CD4-positive, CD25-positive, alpha-beta regulatory T cell (primary cell): ENCODE measurements around the gene CHN2. TPM values are rescaled to one million over a fixed set of nuclear protein-coding genes. Genes with fewer than 3 reads are reported as not detected.

ENCODE experiments used
- ATAC-seq, 2 donors: fragments of 150-1000 bp; cut with Tn5 transposase; one replicate each; pipeline ENCODE4 v1.10.0; 2021; ENCODE audit warnings: low read depth in 2 of 2, moderate number of reproducible peaks in 2 of 2, moderate library complexity in 1 of 2
- DNase-seq, 3 donors: peaks; one replicate each; pipeline versions ENCODE4 v3.0.0 to v3.0.0-alpha.2; 2012 to 2022; ENCODE audit warnings: mixed read lengths in 1 of 3
- H3K27ac ChIP-seq: one replicate; pipeline ENCODE4 v1.7.0; 2013; ENCODE audit warnings: mild to moderate bottlenecking, low read length; ENCODE audit not compliant: insufficient read depth, poor library complexity, severe bottlenecking
- H3K27me3 ChIP-seq: one replicate; pipeline ENCODE4 v1.7.0; 2013; ENCODE audit warnings: low read length; ENCODE audit not compliant: control insufficient read depth, insufficient read depth
- H3K36me3 ChIP-seq: one replicate; pipeline ENCODE4 v1.7.0; 2013; ENCODE audit warnings: mild to moderate bottlenecking, low read length, moderate library complexity; ENCODE audit not compliant: control insufficient read depth, insufficient read depth
- H3K4me1 ChIP-seq: 2 replicates; pipeline ENCODE4 v1.7.0; 2013; ENCODE audit warnings: mild to moderate bottlenecking, low read length; ENCODE audit not compliant: insufficient read depth, control insufficient read depth, poor library complexity, severe bottlenecking
- H3K4me3 ChIP-seq: one replicate; pipeline ENCODE4 v1.7.0; 2013; ENCODE audit warnings: low read depth, mild to moderate bottlenecking, low read length, moderate library complexity
- H3K9me3 ChIP-seq, 2 experiments: 1 replicate in 1 of 2; 2 replicates in 1 of 2; pipeline ENCODE4 v1.7.0; 2013; ENCODE audit warnings: low read length in 2 of 2, mild to moderate bottlenecking in 1 of 2, moderate library complexity in 1 of 2; ENCODE audit not compliant: control insufficient read depth in 2 of 2
- H3K27ac Mint-ChIP-seq, 3 donors: one replicate each; pipeline ENCODE4 v1.8.0; 2020 to 2022; ENCODE audit warnings: mild to moderate bottlenecking in 3 of 3, mixed read lengths in 3 of 3, moderate library complexity in 2 of 3
- H3K27me3 Mint-ChIP-seq: one replicate; pipeline ENCODE4 v1.8.0; 2022; ENCODE audit warnings: mild to moderate bottlenecking, mixed read lengths
- H3K36me3 Mint-ChIP-seq: one replicate; pipeline ENCODE4 v1.8.0; 2020; ENCODE audit warnings: mixed read lengths
- H3K4me1 Mint-ChIP-seq, 4 donors: one replicate each; pipeline ENCODE4 v1.8.0; 2020 to 2022; ENCODE audit warnings: mixed read lengths in 4 of 4, mild to moderate bottlenecking in 1 of 4
- H3K4me3 Mint-ChIP-seq, 4 donors: one replicate each; pipeline ENCODE4 v1.8.0; 2020 to 2022; ENCODE audit warnings: mild to moderate bottlenecking in 4 of 4, mixed read lengths in 4 of 4, moderate library complexity in 3 of 4
- H3K9me3 Mint-ChIP-seq, 7 donors: one replicate each; pipeline ENCODE4 v1.8.0; 2020 to 2022; ENCODE audit warnings: mixed read lengths in 7 of 7, mild to moderate bottlenecking in 3 of 7, moderate library complexity in 2 of 7
- polyA plus RNA-seq, 4 donors: library from polyadenylated mRNA; unstranded; fragments of 300-500 nt; fragmentation: Illumina TruSeq; gene quantifications; one replicate each; pipeline ENCODE4 v1.2.3, GENCODE V29; 2021
- total RNA-seq: library from RNA; stranded (reverse); gene quantifications from one replicate; pipeline ENCODE4 v1.2.3, GENCODE V29; 2022

The CHN2 gene
- total and polyA plus RNA-seq, 5 donors from 2014 or later = 0.55 to 1.7 TPM; not detected in 3

DNA sequence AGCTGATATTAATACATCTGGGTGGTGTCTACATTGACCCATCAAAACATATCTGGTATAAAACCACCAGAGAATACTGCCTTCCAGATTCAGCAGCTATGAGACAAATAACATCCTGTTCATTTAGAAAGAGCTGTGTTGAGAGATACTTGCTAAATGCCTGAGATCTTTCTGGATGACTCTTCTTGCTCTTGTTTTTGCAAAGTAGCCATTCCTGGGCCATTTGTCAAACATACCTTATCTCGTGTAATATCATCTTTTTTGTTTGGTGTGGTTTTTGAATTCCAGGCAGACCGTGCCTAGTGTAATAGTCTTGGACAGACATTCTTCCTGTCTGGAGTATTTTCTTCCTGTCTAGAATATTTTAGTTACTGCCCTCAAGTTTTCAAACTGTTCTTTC is 294.4 kb downstream of the CHN2 start:
- Histone ChIP-seq H3K27me3 (no peaks in the 10 kb centered on the region), H3K4me3 (no peak overlapping the region), H3K27ac (no peak overlapping the region), H3K4me1 (no peaks in the 10 kb centered on the region), H3K36me3 (no peaks in the 10 kb centered on the region), H3K9me3 (no peaks in the 10 kb centered on the region)
- no peaks in the 10 kb centered on the region for H3K9me3 Mint-ChIP-seq
- no peak for DNase-seq
- no peaks in the 10 kb centered on the region for H3K4me1 Mint-ChIP-seq
- ATAC-seq = no peak
- no peaks in the 10 kb centered on the region for H3K36me3 Mint-ChIP-seq
- H3K4me3 Mint-ChIP-seq = no peak overlapping the region
- no peak overlapping the region for H3K27ac Mint-ChIP-seq
- H3K27me3 Mint-ChIP-seq = no peaks in the 10 kb centered on the region

DNA sequence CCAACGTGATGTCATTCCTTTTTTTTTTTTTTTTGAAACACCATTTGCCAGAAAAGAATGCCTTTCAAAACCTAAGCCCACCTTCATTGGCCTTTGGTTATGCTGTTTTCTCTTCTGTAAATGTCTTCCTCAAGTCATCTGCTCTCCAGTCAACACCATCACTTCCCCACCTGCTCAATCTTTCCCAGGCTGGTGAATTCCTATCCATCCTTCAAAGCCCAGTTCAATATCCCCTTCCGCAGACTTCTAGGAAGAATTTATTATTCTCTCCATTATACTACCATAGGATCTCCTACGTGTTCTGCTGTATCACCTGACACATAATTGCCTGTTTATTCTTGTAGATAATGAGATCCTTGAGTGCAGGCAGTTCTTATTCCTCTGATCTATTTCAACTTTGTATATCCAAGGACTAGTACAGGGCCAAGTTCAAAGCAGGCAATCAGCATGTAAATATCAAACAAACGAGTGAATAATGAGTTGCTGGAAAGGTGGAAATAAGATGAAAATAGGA is 295.6 kb downstream of the CHN2 start:
- no peak overlapping the region for H3K27ac ChIP-seq
- Mint-ChIP-seq H3K9me3 (no peaks in the 10 kb centered on the region), H3K4me3 (no peak overlapping the region), H3K27me3 (no peaks in the 10 kb centered on the region), H3K36me3 (no peaks in the 10 kb centered on the region), H3K4me1 (no peaks in the 10 kb centered on the region), H3K27ac (no peak overlapping the region)
- no peak for ATAC-seq
- no peaks in the 10 kb centered on the region for H3K36me3 ChIP-seq
- no peaks in the 10 kb centered on the region for H3K27me3 ChIP-seq
- no peak for DNase-seq
- H3K4me3 ChIP-seq = no peak overlapping the region
- H3K9me3 ChIP-seq = no peaks in the 10 kb centered on the region
- H3K4me1 ChIP-seq = no peaks in the 10 kb centered on the region

DNA sequence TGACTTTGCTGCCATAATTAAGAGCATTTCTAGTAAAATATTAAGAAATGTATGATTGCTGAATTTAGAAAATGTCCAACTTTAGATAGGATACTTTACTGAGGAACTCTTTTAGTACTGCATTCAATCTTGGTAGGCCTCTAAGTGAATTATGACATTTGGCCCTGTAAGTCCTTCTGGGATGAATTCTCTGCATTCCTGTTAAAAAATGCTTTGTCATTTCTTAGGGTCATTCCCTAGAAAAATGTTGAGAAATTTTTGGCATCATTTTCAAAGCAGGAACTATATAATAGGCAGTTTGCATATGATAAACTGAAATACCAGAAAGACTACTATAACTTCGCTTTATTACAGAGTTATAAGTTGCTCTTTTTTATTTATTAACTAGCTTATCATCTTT is 299.8 kb downstream of the CHN2 start:
- Mint-ChIP-seq H3K27me3 (no peaks in the 10 kb centered on the region), H3K4me3 (no peak overlapping the region), H3K36me3 (no peaks in the 10 kb centered on the region), H3K27ac (no peak overlapping the region), H3K9me3 (peaks cover 0 to 2% (median 0%) of the 10 kb centered on the region in 7 donors), H3K4me1 (no peaks in the 10 kb centered on the region)
- Histone ChIP-seq H3K9me3 (no peaks in the 10 kb centered on the region), H3K36me3 (no peaks in the 10 kb centered on the region), H3K27me3 (no peaks in the 10 kb centered on the region), H3K4me1 (no peaks in the 10 kb centered on the region), H3K4me3 (no peak overlapping the region), H3K27ac (no peak overlapping the region)
- ATAC-seq (no peak), DNase-seq (no peak)

DNA sequence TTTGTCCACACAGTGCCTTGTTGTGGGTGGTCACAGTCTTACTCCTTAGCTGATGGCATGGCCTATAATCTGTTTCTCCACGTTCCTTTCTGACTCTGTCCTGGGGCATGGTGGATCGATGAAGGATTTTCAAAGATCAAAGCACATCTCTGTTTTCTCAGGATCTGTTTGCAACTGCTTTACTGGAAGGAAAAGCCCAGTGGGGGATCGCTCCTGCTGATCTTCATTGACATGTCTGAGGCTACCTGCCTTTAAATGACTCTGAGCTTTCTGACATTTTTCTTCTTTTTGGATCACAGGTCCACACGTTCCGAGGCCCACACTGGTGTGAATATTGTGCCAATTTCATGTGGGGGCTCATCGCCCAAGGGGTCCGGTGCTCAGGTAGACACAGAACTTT is 301.1 kb downstream of the CHN2 start:
- H3K4me1 ChIP-seq = no peaks in the 10 kb centered on the region
- no peaks in the 10 kb centered on the region for H3K36me3 ChIP-seq
- no peak overlapping the region for H3K4me3 Mint-ChIP-seq
- H3K27me3 Mint-ChIP-seq = peaks cover 5% of the 10 kb centered on the region
- H3K4me3 ChIP-seq = no peak overlapping the region
- H3K9me3 Mint-ChIP-seq = peaks cover 0 to 2% (median 0%) of the 10 kb centered on the region in 7 donors
- H3K27ac Mint-ChIP-seq = no peak overlapping the region
- ATAC-seq = no peak
- H3K4me1 Mint-ChIP-seq = no peaks in the 10 kb centered on the region
- H3K27me3 ChIP-seq = no peaks in the 10 kb centered on the region
- no peak for DNase-seq
- H3K9me3 ChIP-seq = no peaks in the 10 kb centered on the region
- no peaks in the 10 kb centered on the region for H3K36me3 Mint-ChIP-seq
- H3K27ac ChIP-seq = no peak overlapping the region

DNA sequence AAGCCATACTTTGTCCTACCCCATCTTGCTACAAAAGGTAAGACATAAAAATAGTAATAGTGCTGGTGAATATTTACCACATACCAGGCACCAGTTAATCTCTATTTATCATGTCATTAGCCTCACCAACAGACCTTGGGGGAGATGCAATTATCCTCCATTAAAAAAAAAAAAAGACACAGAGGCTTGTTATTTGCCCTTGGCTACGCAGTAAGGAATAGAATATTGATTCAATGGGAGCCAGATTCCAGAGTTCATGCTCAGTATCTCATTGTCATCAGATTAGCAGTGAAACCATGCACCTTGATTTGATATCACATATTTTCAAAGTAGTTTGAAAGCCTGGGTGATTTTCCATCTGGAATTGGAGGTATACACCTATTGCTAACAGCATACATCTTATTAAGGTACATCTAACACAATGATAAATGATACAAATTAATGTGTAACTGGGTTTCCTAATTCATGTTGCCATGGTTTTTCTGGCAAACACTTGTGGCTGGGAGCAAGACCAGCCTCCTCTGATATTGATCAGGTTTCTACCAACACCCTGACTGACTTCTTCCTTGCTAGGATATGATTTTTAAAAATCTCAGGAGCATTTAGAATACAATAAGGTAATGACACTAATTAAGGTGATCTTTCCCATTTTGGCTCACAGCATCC is 301.9 kb downstream of the CHN2 start:
- Histone ChIP-seq H3K4me3 (no peak overlapping the region), H3K27me3 (no peaks in the 10 kb centered on the region), H3K36me3 (no peaks in the 10 kb centered on the region), H3K4me1 (no peaks in the 10 kb centered on the region), H3K9me3 (no peaks in the 10 kb centered on the region), H3K27ac (no peak overlapping the region)
- H3K4me1 Mint-ChIP-seq = no peaks in the 10 kb centered on the region
- H3K4me3 Mint-ChIP-seq = no peak overlapping the region
- H3K36me3 Mint-ChIP-seq = no peaks in the 10 kb centered on the region
- no peak overlapping the region for H3K27ac Mint-ChIP-seq
- peaks cover 0 to 2% (median 0%) of the 10 kb centered on the region in 7 donors for H3K9me3 Mint-ChIP-seq
- peaks cover 5% of the 10 kb centered on the region for H3K27me3 Mint-ChIP-seq
- ATAC-seq = no peak
- no peak for DNase-seq

DNA sequence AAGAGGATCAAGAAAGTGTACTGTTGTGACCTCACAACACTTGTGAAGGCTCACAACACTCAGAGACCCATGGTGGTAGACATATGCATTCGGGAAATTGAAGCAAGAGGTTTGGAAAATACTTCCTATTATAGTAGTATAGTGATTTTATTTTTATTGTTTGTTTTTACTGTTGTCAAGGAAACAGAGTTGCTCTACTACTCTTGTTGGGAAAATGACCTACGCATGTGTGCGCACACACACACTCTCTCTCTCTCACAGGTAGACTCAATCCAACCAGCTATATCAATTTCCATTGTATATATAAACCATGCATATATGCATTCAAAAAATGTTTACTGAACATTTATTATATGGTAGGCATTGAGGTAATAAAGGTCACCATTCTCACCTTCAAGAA is 305.4 kb downstream of the CHN2 start:
- H3K4me1 Mint-ChIP-seq = no peaks in the 10 kb centered on the region
- no peaks in the 10 kb centered on the region for H3K36me3 Mint-ChIP-seq
- DNase-seq = no peak

DNA sequence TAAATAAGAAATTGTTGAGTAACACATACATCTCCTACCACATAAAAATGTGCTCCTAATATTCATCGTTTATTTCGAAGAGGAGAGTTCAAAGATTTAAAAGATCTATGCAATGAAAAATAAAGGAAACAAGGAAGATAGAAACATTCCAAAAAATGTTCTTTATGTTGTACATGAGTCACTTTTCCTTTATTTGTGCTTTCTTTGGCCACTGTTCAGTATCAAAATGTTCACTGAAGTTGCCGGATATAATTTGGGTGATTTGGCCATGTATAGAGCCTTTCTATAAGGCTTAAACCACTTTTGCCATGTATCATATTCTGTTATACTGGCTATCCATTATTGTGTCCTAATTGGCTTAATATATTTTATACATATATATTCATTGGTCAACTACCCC is 306.1 kb downstream of the CHN2 start:
- peaks cover 0 to 2% (median 0%) of the 10 kb centered on the region in 7 donors for H3K9me3 Mint-ChIP-seq
- H3K4me3 Mint-ChIP-seq = no peak overlapping the region
- DNase-seq (no peak), ATAC-seq (no peak)
- H3K4me1 ChIP-seq = no peaks in the 10 kb centered on the region
- no peak overlapping the region for H3K27ac ChIP-seq
- no peak overlapping the region for H3K4me3 ChIP-seq
- peaks cover 10% of the 10 kb centered on the region for H3K27me3 Mint-ChIP-seq
- no peak overlapping the region for H3K27ac Mint-ChIP-seq
- H3K9me3 ChIP-seq = no peaks in the 10 kb centered on the region
- no peaks in the 10 kb centered on the region for H3K27me3 ChIP-seq
- no peaks in the 10 kb centered on the region for H3K36me3 Mint-ChIP-seq
- H3K36me3 ChIP-seq = no peaks in the 10 kb centered on the region
- H3K4me1 Mint-ChIP-seq = no peaks in the 10 kb centered on the region

More for the DNA sequence above, 305.4 kb downstream of the CHN2 start:
- peaks cover 10% of the 10 kb centered on the region for H3K27me3 Mint-ChIP-seq
- H3K9me3 Mint-ChIP-seq = peaks cover 0 to 2% (median 0%) of the 10 kb centered on the region in 7 donors
- H3K27ac Mint-ChIP-seq = no peak overlapping the region
- Histone ChIP-seq H3K27ac (no peak overlapping the region), H3K36me3 (no peaks in the 10 kb centered on the region), H3K4me1 (no peaks in the 10 kb centered on the region), H3K27me3 (no peaks in the 10 kb centered on the region), H3K4me3 (no peak overlapping the region), H3K9me3 (no peaks in the 10 kb centered on the region)
- no peak overlapping the region for H3K4me3 Mint-ChIP-seq
- no peak for ATAC-seq

DNA sequence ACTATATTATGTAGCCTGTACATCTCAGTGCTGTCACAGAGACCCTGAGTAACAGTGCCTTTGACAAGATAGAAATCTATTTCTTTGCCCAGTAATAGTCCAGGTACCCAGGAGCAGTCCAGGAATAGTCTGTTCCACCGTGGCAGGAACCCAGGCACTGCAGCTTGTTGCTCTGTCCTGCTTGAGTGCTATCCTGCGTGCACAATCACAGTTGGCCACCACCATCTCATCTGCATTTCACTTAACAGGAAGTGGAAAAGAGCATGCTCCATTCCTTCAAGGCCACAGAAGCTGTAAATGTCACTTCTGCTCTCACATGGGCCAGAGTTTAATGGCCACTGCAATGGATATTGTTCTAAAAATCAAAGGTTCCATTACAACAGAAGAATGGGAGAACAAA is 307.6 kb downstream of the CHN2 start:
- Mint-ChIP-seq H3K27ac (no peak overlapping the region), H3K4me3 (no peak overlapping the region), H3K27me3 (peaks cover 10% of the 10 kb centered on the region), H3K9me3 (peaks cover 0 to 2% (median 0%) of the 10 kb centered on the region in 7 donors), H3K36me3 (no peaks in the 10 kb centered on the region), H3K4me1 (no peaks in the 10 kb centered on the region)
- Histone ChIP-seq H3K4me1 (no peaks in the 10 kb centered on the region), H3K27me3 (no peaks in the 10 kb centered on the region), H3K4me3 (no peak overlapping the region), H3K36me3 (no peaks in the 10 kb centered on the region), H3K9me3 (no peaks in the 10 kb centered on the region), H3K27ac (no peak overlapping the region)
- DNase-seq = no peak
- ATAC-seq = no peak
